Endodermal cell (in vitro differentiated cells): ENCODE results near the gene ABCB4. TPM values are rescaled to one million over a fixed set of nuclear protein-coding genes. Genes with fewer than 3 reads are reported as not detected.

Experiments
- DNase-seq: peaks from one replicate; pipeline ENCODE4 v3.0.0-alpha.2; 2017
- H3K27ac ChIP-seq: 2 replicates; pipeline ENCODE4 v1.5.1; 2013; ENCODE audit warnings: mild to moderate bottlenecking, low read depth, low read length, moderate library complexity
- H3K27me3 ChIP-seq: 2 replicates; pipeline ENCODE4 v1.6.1; 2013; ENCODE audit warnings: mild to moderate bottlenecking, low read length, moderate library complexity; ENCODE audit not compliant: insufficient read depth, control insufficient read depth, poor library complexity, severe bottlenecking
- H3K36me3 ChIP-seq: 2 replicates; pipeline ENCODE4 v1.7.0; 2013; ENCODE audit warnings: mild to moderate bottlenecking, low read length, moderate library complexity; ENCODE audit not compliant: control insufficient read depth, insufficient read depth
- H3K4me1 ChIP-seq: one replicate; pipeline ENCODE4 v1.7.0; 2013; ENCODE audit warnings: low read length; ENCODE audit not compliant: control insufficient read depth, insufficient read depth
- H3K4me3 ChIP-seq: 2 replicates; pipeline ENCODE4 v1.5.1; 2013; ENCODE audit warnings: mild to moderate bottlenecking, low read length, moderate library complexity
- H3K9ac ChIP-seq: 2 replicates; pipeline ENCODE4 v1.6.1; 2013; ENCODE audit warnings: mild to moderate bottlenecking, low read length, moderate library complexity; ENCODE audit not compliant: poor library complexity, severe bottlenecking; ENCODE audit errors: extremely low read depth
- H3K9me3 ChIP-seq: 2 replicates; pipeline ENCODE4 v1.6.1; 2013; ENCODE audit warnings: mild to moderate bottlenecking, low read length, moderate library complexity; ENCODE audit not compliant: control insufficient read depth
- H3K27ac Mint-ChIP-seq: 2 replicates; pipeline ENCODE4 v1.8.0; 2020; ENCODE audit warnings: mixed read lengths
- H3K27me3 Mint-ChIP-seq: 2 replicates; pipeline ENCODE4 v1.8.0; 2021; ENCODE audit warnings: mild to moderate bottlenecking, mixed read lengths; ENCODE audit not compliant: insufficient read depth
- H3K36me3 Mint-ChIP-seq: 2 replicates; pipeline ENCODE4 v1.8.0; 2020; ENCODE audit warnings: low read depth, mixed read lengths
- H3K4me1 Mint-ChIP-seq: 2 replicates; pipeline ENCODE4 v1.8.0; 2020; ENCODE audit warnings: mixed read lengths
- H3K4me3 Mint-ChIP-seq: 2 replicates; pipeline ENCODE4 v1.8.0; 2020; ENCODE audit warnings: mild to moderate bottlenecking, moderate library complexity, mixed read lengths
- H3K9me3 Mint-ChIP-seq: 2 replicates; pipeline ENCODE4 v1.8.0; 2020; ENCODE audit warnings: mild to moderate bottlenecking, mixed read lengths
- WGBS, 2 experiments: methylation state at CpG; one replicate each; pipeline versions ENCODE4 v1.1.5 to v1.1.7; 2013; ENCODE audit warnings: missing lambda C conversion rate in 2 of 2, mixed read lengths in 1 of 2; ENCODE audit not compliant: insufficient coverage in 1 of 2, insufficient read length in 1 of 2; 5-methylcytosine and 5-hydroxymethylcytosine counted together
- total RNA-seq, 2 donors: library from RNA; stranded (reverse); fragmentation: NEBNext Ultra II Directional in 1 of 2; extraction: Animal tissue kit (Norgen Biotek cat#: 25700) in 1 of 2; gene quantifications; 2 replicates in 1 of 2; 3 replicates in 1 of 2; pipeline ENCODE4 v1.2.1, GENCODE V29; 2021
- TF ChIP-seq, protein P1 (sequence below): fragments of 200-600 bp; sonication (generic); conservative IDR thresholded peaks from 2 replicates; pipeline ENCODE4 v1.5.0; 2021; ENCODE audit warnings: antibody characterized with exemption, mild to moderate bottlenecking

The ABCB4 gene
- total RNA-seq, 2 donors from 2014 or later, result 0.60 to 0.77 TPM

DNA sequence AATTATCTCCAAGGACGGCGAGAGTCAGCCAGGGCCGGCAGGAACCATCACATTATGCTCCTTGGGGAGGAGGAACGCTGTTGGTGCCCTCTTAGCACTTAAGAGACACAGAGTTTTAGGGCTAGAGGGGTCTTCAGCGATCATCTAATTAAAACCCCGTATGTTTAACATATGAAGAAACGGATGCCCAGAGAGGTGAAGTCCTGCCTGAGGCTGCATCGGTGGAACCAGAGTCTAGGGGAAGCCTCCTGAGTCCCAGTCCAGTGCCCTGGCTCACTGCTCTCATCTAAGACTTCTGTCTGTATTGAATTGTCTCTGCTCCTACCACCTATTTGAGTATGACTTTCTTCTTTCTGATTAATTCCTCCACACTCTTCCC is 688 bp upstream of the ABCB4 start:
- H3K4me1 ChIP-seq, result no peaks in the 10 kb centered on the region
- no peak overlapping the region for H3K27ac Mint-ChIP-seq
- no peak overlapping the region for H3K4me3 ChIP-seq
- no peak overlapping the region for H3K9ac ChIP-seq
- H3K27ac ChIP-seq, result no peak overlapping the region
- no peak for DNase-seq
- H3K36me3 ChIP-seq, result no peaks in the 10 kb centered on the region
- WGBS, 2 experiments, result 82 to 94% methylated on average over 6 to 8 of the region's 8 CpGs
- H3K4me3 Mint-ChIP-seq, result peak overlapping the region; percentile 48
- no peaks in the 10 kb centered on the region for H3K9me3 ChIP-seq
- peaks cover 44% of the 10 kb centered on the region for H3K27me3 Mint-ChIP-seq
- TF ChIP-seq, protein P1, sequence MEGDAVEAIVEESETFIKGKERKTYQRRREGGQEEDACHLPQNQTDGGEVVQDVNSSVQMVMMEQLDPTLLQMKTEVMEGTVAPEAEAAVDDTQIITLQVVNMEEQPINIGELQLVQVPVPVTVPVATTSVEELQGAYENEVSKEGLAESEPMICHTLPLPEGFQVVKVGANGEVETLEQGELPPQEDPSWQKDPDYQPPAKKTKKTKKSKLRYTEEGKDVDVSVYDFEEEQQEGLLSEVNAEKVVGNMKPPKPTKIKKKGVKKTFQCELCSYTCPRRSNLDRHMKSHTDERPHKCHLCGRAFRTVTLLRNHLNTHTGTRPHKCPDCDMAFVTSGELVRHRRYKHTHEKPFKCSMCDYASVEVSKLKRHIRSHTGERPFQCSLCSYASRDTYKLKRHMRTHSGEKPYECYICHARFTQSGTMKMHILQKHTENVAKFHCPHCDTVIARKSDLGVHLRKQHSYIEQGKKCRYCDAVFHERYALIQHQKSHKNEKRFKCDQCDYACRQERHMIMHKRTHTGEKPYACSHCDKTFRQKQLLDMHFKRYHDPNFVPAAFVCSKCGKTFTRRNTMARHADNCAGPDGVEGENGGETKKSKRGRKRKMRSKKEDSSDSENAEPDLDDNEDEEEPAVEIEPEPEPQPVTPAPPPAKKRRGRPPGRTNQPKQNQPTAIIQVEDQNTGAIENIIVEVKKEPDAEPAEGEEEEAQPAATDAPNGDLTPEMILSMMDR, result no peak
- no peaks in the 10 kb centered on the region for H3K9me3 Mint-ChIP-seq
- peaks cover 8% of the 10 kb centered on the region for H3K4me1 Mint-ChIP-seq
- H3K27me3 ChIP-seq, result peaks cover 51% of the 10 kb centered on the region
- H3K36me3 Mint-ChIP-seq, result no peaks in the 10 kb centered on the region

DNA sequence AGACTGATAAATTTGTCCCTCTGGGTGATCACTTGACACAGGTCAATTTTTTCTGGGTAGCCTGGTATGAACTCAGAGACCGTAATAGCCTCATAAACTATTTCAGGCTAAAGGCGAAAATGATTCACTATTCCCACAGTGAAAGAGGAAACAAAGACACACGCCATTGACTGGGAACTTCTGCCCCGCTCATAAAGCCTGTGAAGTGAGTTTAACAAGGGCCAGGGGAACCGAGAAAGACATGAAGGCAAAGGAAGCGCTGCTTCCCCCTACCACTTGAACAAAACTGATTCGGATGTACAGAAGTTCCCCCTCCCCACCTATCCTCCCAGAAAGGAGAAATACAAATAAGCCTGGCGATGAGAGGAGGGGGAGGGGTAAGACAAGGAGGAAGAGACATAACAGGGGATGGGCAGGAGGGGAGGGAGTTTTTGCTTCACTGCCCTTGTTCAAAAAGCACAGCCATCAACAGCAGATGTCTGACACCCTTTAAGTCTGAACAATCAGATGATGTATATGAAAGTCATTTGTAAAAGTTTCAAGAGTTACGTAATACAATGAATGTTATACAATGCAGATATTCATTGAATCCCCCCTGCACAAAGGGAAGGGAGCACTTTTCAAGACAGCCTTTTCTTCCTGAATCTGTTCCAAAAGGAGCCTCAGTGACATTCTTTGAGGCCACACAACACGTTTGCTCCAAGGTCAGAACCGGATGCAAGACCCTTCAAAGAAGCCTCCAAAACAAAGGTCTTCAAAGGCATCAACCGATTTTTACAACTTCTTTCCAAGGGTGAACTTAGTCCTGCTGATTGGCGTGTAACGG is 734 bp downstream of the ABCB4 start:
- no peaks in the 10 kb centered on the region for H3K9me3 Mint-ChIP-seq
- no peak for DNase-seq
- TF ChIP-seq, protein P1, result no peak
- no peaks in the 10 kb centered on the region for H3K9me3 ChIP-seq
- no peak overlapping the region for H3K27ac Mint-ChIP-seq
- peaks cover 44% of the 10 kb centered on the region for H3K27me3 Mint-ChIP-seq
- no peaks in the 10 kb centered on the region for H3K36me3 ChIP-seq
- peaks cover 8% of the 10 kb centered on the region for H3K4me1 Mint-ChIP-seq
- peak overlapping the region; percentile 50 for H3K4me3 Mint-ChIP-seq
- no peaks in the 10 kb centered on the region for H3K36me3 Mint-ChIP-seq
- H3K27ac ChIP-seq, result no peak overlapping the region
- H3K27me3 ChIP-seq, result peaks cover 51% of the 10 kb centered on the region
- no peaks in the 10 kb centered on the region for H3K4me1 ChIP-seq
- H3K9ac ChIP-seq, result no peak overlapping the region
- peak overlapping the region; percentile 68 for H3K4me3 ChIP-seq
- 41 to 55% methylated on average over 11 to 13 of the region's 14 CpGs for WGBS, 2 experiments

DNA sequence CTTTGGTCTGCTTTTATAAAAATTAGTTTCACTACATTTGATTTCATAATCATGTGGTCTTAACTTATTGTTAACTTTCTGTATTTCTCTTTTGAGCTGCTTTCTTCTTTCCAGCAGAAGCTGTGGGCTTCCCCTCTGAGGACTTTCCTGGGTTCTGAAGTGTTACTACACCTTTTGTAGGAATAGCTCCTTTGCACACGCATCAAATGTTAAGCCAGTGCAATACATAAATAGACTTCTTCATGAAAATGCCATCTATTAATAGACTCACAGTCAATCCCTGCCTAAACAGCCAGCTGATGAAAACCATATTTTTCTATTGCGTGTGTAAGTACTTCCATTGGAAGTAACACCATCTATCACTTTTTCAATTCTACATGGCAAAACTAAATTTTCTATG is 1.5 kb downstream of the ABCB4 start:
- TF ChIP-seq, protein P1, result no peak
- no peak overlapping the region for H3K27ac ChIP-seq
- no peak overlapping the region for H3K27ac Mint-ChIP-seq
- H3K4me1 ChIP-seq, result no peaks in the 10 kb centered on the region
- H3K4me3 ChIP-seq, result no peak overlapping the region
- no peak overlapping the region for H3K9ac ChIP-seq
- WGBS, 2 experiments, result 92% methylated on average over 2 of the region's 2 CpGs; no CpG with 5 or more reads in 1 of the 2 experiments
- peaks cover 51% of the 10 kb centered on the region for H3K27me3 ChIP-seq
- H3K9me3 Mint-ChIP-seq, result peaks cover 4% of the 10 kb centered on the region
- H3K36me3 ChIP-seq, result no peaks in the 10 kb centered on the region
- no peaks in the 10 kb centered on the region for H3K36me3 Mint-ChIP-seq
- H3K27me3 Mint-ChIP-seq, result peaks cover 44% of the 10 kb centered on the region
- DNase-seq, result no peak
- no peaks in the 10 kb centered on the region for H3K9me3 ChIP-seq
- peaks cover 8% of the 10 kb centered on the region for H3K4me1 Mint-ChIP-seq
- no peak overlapping the region for H3K4me3 Mint-ChIP-seq
